Measurements from ENCODE around the gene TMEM156. TPM values are rescaled to one million over a fixed set of nuclear protein-coding genes. Genes with fewer than 3 reads are reported as not detected.

Gene TMEM156
- total RNA-seq, 1 donor, result 6.9 TPM

DNA sequence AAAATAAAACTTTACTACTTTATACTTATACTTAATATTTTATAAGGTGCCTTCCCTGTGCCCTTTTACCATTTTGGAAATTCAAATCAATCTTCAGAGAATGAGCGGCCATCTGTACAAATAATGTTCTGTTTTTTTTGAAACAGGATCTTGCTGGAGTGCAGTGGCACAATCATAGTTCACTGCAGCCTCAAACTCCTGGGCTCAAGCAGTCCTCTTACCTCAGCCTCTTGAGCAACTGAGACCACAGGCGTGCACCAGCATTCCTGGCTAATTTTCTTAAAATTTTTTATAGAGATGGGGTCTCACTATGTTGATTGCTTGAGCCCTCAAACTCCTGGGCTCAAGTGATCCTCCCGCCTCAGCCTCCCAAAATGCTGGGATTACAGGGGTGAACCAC, 111.1 kb downstream of the TMEM156 start:
- Histone ChIP-seq H3K9me3 (ENCODE audit: low read depth, low read length) (no peaks in the 10 kb centered on the region), H3K4me1 (ENCODE audit: insufficient read depth, low read length) (peaks cover 7% of the 10 kb centered on the region), H3K27me3 (ENCODE audit: insufficient read depth, low read length) (no peaks in the 10 kb centered on the region), H3K4me3 (ENCODE audit: low read length) (no peak overlapping the region)

DNA sequence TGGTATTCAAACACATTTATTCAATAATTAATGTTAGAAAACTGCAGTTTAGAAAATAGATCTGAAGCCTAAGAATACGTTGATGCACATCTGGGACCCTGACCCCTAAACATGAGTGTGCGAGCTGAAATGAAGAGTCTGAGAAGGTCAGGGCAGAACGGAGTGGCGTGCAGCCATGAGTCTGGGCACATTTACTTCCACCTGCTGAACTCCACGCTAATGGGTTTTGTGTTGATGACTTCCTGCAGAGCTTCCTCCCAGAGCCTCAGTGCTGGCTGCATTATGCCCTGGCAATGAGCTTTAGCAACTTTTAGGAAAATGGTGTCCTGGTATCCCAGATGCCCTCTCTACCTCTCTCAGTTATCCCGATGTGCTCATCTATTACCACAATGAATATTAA, 111.5 kb downstream of the TMEM156 start:
- Histone ChIP-seq H3K4me3 (ENCODE audit: low read length) (no peak overlapping the region), H3K4me1 (ENCODE audit: insufficient read depth, low read length) (peaks cover 7% of the 10 kb centered on the region), H3K9me3 (ENCODE audit: low read depth, low read length) (no peaks in the 10 kb centered on the region), H3K27me3 (ENCODE audit: insufficient read depth, low read length) (no peaks in the 10 kb centered on the region)

DNA sequence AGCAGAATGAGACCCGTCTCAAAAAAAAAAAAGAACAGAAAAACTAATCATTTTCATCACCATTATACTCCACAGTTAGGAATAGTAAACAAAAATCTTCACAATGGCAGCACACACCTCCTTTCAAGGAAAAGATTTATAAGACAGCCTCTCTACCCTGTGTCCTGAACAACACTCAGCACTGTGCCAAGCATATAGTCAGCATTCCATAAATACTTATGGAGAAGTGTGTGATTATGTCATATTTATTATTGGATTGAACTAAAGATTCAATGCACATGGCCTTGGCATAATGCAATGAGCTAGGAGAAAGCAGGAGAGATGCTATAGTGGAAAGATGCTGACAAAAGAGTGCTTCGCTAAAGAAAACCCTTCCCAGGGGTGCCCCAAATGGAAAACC, 112.0 kb downstream of the TMEM156 start:
- H3K4me1 ChIP-seq (ENCODE audit: insufficient read depth, low read length), result peaks cover 7% of the 10 kb centered on the region
- H3K9me3 ChIP-seq (ENCODE audit: low read depth, low read length), result no peaks in the 10 kb centered on the region
- H3K4me3 ChIP-seq (ENCODE audit: low read length), result no peak overlapping the region
- H3K27me3 ChIP-seq (ENCODE audit: insufficient read depth, low read length), result no peaks in the 10 kb centered on the region

DNA sequence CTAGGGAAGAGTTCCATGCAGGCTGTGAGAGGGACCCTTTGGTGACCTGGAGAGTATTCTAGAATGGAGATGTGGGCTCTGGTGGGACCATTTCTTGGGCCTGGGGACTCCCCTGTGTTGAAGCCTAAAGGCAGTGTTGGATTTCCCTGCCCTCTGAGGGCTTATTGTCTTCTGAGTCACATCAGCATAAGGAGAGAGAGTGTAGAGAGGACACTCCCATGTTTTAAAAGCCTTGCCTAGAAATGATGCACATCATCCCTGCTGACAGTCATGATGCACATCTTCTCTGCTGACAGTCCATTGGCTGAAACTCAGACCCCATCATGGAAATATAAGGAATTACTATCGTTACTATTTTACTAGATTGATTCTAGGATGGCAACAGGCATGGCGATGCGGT, 112.7 kb downstream of the TMEM156 start:
- H3K4me1 ChIP-seq (ENCODE audit: insufficient read depth, low read length), result peaks cover 7% of the 10 kb centered on the region
- H3K9me3 ChIP-seq (ENCODE audit: low read depth, low read length), result no peaks in the 10 kb centered on the region
- H3K27me3 ChIP-seq (ENCODE audit: insufficient read depth, low read length), result no peaks in the 10 kb centered on the region
- H3K4me3 ChIP-seq (ENCODE audit: low read length), result no peak overlapping the region

DNA sequence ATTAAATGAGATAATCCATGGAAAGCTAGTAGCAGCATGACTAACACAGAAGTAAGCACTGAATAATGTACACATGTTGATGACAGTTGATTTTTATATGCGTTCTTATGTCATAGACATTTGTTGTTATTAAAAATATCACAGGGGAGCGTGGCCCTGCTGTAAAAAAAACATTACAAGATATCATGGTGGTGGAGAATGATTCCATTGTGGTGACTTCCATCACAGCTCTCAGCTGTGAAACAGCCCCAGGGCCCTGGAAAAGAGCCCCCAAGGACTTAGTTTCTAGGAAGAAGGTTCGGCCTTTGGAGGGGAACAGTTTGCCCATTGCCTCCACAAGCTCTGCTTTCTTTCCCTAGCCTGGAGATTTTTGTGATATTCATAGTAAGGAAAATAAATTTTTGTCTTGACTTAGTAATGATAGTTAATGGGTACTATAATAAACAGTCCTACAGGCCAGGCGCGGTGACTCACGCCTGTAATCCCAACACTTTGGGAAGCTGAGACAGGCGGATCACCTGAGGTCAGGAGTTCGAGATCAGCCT, 114.7 kb downstream of the TMEM156 start:
- Histone ChIP-seq H3K27me3 (ENCODE audit: insufficient read depth, low read length) (no peaks in the 10 kb centered on the region), H3K4me3 (ENCODE audit: low read length) (no peak overlapping the region), H3K4me1 (ENCODE audit: insufficient read depth, low read length) (peaks cover 7% of the 10 kb centered on the region), H3K9me3 (ENCODE audit: low read depth, low read length) (no peaks in the 10 kb centered on the region)

Other genes with a start within 250 kb of the TMEM156 start
- 2.5 TPM for gene TLR10, start 249.4 kb downstream of the TMEM156 start, total RNA-seq
- gene TLR1, start 227.6 kb downstream of the TMEM156 start, total RNA-seq, result 71.5 TPM
- gene TLR6, start 175.6 kb downstream of the TMEM156 start, total RNA-seq, result 9.2 TPM
- gene FAM114A1, start 164.6 kb downstream of the TMEM156 start, total RNA-seq, result 2.2 TPM
- gene KLHL5, start 29.8 kb upstream of the TMEM156 start, total RNA-seq, result 37.8 TPM
- gene WDR19, start 150.1 kb upstream of the TMEM156 start, total RNA-seq, result 16.5 TPM

Data from mononuclear cell (primary cell).